Upper lobe of right lung (tissue), 1 donor: Measurements from ENCODE around the gene CHDH. TPM values are rescaled to one million over a fixed set of nuclear protein-coding genes. Genes with fewer than 3 reads are reported as not detected.
A peak's percentile ranks its signal among the peaks of the same experiment; 100 is the strongest.

Experiments used
- ATAC-seq: fragments of 200-7000 bp; cut with Tn5 transposase; one replicate; pipeline ENCODE4 v1.9.1; 2020; ENCODE audit warnings: mild to moderate bottlenecking, moderate library complexity
- DNase-seq: peaks from one replicate; pipeline ENCODE4 v3.0.0-alpha.2; 2020
- H3K27ac ChIP-seq: fragments of 200-600 bp; one replicate; pipeline ENCODE4 v1.8.0; 2022
- H3K27me3 ChIP-seq: fragments of 200-600 bp; one replicate; pipeline ENCODE4 v1.8.0; 2022; ENCODE audit warnings: mild to moderate bottlenecking
- H3K36me3 ChIP-seq: fragments of 200-600 bp; one replicate; pipeline ENCODE4 v1.8.0; 2022
- H3K4me1 ChIP-seq: fragments of 200-600 bp; one replicate; pipeline ENCODE4 v1.8.0; 2022
- H3K4me3 ChIP-seq: fragments of 200-600 bp; one replicate; pipeline ENCODE4 v1.8.0; 2022; ENCODE audit warnings: mild to moderate bottlenecking
- H3K9me3 ChIP-seq: fragments of 200-600 bp; one replicate; pipeline ENCODE4 v1.8.0; 2022
- CTCF ChIP-seq: fragments of 200-600 bp; IDR thresholded peaks from one replicate; pipeline ENCODE4 v1.8.0; 2022; ENCODE audit warnings: antibody characterized with exemption
- intact Hi-C: fragments of 100-400 bp; cut with DNase I; formaldehyde crosslinking; loops from one replicate; pipeline ENCODE4 v1.11.0; 2022
- total RNA-seq: library from RNA; stranded (reverse); fragmentation: NEBNext Ultra II Directional; extraction: Animal tissue kit (Norgen Biotek cat#: 25700); gene quantifications from one replicate; pipeline ENCODE4 v1.2.1, GENCODE V29; 2021
- donor health status: DM: no; HTN: yes; CAD: no; lungs with severe emphysema.

CHDH gene
- total RNA-seq, 1 donor from 2014 or later = 10.9 TPM

GRCh38 chr3:53778153-53778552, 68.1 kb downstream of the CHDH start:
- Histone ChIP-seq H3K27ac (no peak overlapping the region), H3K9me3 (no peaks in the 10 kb centered on the region), H3K27me3 (no peaks in the 10 kb centered on the region), H3K4me3 (no peak overlapping the region), H3K36me3 (no peaks in the 10 kb centered on the region), H3K4me1 (peaks cover 25% of the 10 kb centered on the region)
- no peak for TF ChIP-seq CTCF
- intact Hi-C loops = no loop called here
- ATAC-seq (no peak), DNase-seq (no peak)

- no peak for TF ChIP-seq CTCF
- Histone ChIP-seq H3K4me1 (peaks cover 31% of the 10 kb centered on the region), H3K4me3 (no peak overlapping the region), H3K9me3 (no peaks in the 10 kb centered on the region), H3K27ac (no peak overlapping the region), H3K27me3 (no peaks in the 10 kb centered on the region), H3K36me3 (no peaks in the 10 kb centered on the region)
- ATAC-seq (no peak), DNase-seq (no peak)
- intact Hi-C loops = no loop called here
These were observed 68.8 kb downstream of the CHDH start for GRCh38 chr3:53777468-53777867.

GRCh38 chr3:53776494-53777101, 69.6 kb downstream of the CHDH start:
- Histone ChIP-seq H3K36me3 (no peaks in the 10 kb centered on the region), H3K27me3 (no peaks in the 10 kb centered on the region), H3K4me3 (no peak overlapping the region), H3K27ac (peak overlapping the region; percentile 3), H3K4me1 (peaks cover 32% of the 10 kb centered on the region), H3K9me3 (no peaks in the 10 kb centered on the region)
- intact Hi-C loops = no loop called here
- no peak for DNase-seq
- TF ChIP-seq CTCF = no peak
- peak; percentile 7 for ATAC-seq

GRCh38 chr3:53775834-53776251, 70.4 kb downstream of the CHDH start:
- H3K27me3 ChIP-seq = no peaks in the 10 kb centered on the region
- H3K9me3 ChIP-seq = no peaks in the 10 kb centered on the region
- DNase-seq (no peak), ATAC-seq (no peak)
- no peak overlapping the region for H3K4me3 ChIP-seq
- TF ChIP-seq CTCF = no peak
- H3K4me1 ChIP-seq = peaks cover 28% of the 10 kb centered on the region
- intact Hi-C loops = no loop called here
- no peak overlapping the region for H3K27ac ChIP-seq
- H3K36me3 ChIP-seq = no peaks in the 10 kb centered on the region

- Histone ChIP-seq H3K27ac (no peak overlapping the region), H3K27me3 (no peaks in the 10 kb centered on the region), H3K4me3 (no peak overlapping the region), H3K36me3 (no peaks in the 10 kb centered on the region), H3K4me1 (peaks cover 28% of the 10 kb centered on the region), H3K9me3 (no peaks in the 10 kb centered on the region)
- intact Hi-C loops = no loop called here
- ATAC-seq (no peak), DNase-seq (no peak)
- TF ChIP-seq CTCF = no peak
These were observed 71.2 kb downstream of the CHDH start for GRCh38 chr3:53775018-53775417.

- ATAC-seq (no peak), DNase-seq (no peak)
- Histone ChIP-seq H3K4me3 (no peak overlapping the region), H3K36me3 (no peaks in the 10 kb centered on the region), H3K27me3 (no peaks in the 10 kb centered on the region), H3K9me3 (no peaks in the 10 kb centered on the region), H3K27ac (no peak overlapping the region), H3K4me1 (peaks cover 28% of the 10 kb centered on the region)
- TF ChIP-seq CTCF = no peak
- intact Hi-C loops = no loop called here
These were observed 71.8 kb downstream of the CHDH start for GRCh38 chr3:53774414-53774813.
